Gastroesophageal sphincter (tissue), 3 donors: ENCODE measurements around the gene MITF.

Experiments used
- CTCF ChIP-seq, 4 experiments: fragments of 200-600 bp in 2 of 4; fragments of 450-650 bp in 2 of 4; sonication (generic) in 1 of 4; IDR thresholded peaks; one replicate each; pipeline ENCODE4 v1.5.1; 2017 to 2019; ENCODE audit warnings: antibody characterized with exemption in 4 of 4, mild to moderate bottlenecking in 2 of 4, moderate library complexity in 2 of 4
- EP300 ChIP-seq: sonication (generic); formaldehyde crosslinking; IDR thresholded peaks from one replicate; pipeline ENCODE4 v1.6.1; 2017; ENCODE audit warnings: antibody characterized with exemption, mild to moderate bottlenecking
- POLR2A ChIP-seq, 2 donors: fragments of 450-650 bp; IDR thresholded peaks; one replicate each; pipeline ENCODE4 v1.6.1; 2017; ENCODE audit warnings: antibody characterized with exemption in 2 of 2, mild to moderate bottlenecking in 2 of 2, moderate library complexity in 1 of 2
- POLR2AphosphoS5 ChIP-seq: sonication (generic); formaldehyde crosslinking; IDR thresholded peaks from one replicate; pipeline ENCODE4 v1.6.1; 2017; ENCODE audit warnings: antibody characterized with exemption

GRCh38 chr3:69842789-69843188, 103.5 kb downstream of the MITF start:
- TF ChIP-seq POLR2A (IDR thresholded peaks at IDR 0.05) (no peak), EP300 (no peak), CTCF (IDR thresholded peaks at IDR 0.05) (no peak), POLR2AphosphoS5 (no peak)
